Fibroblast of villous mesenchyme (primary cell): ENCODE data around the gene TRAF3IP1. TPM values are rescaled to one million over a fixed set of nuclear protein-coding genes. Genes with fewer than 3 reads are reported as not detected.
"Not testable (repeated sequence)": the region's sequence is repeated elsewhere in the genome, so short reads cannot be mapped to it uniquely, and the experiment has no call there.

Experiments
- DNase-seq: peaks from one replicate; pipeline ENCODE4 v3.0.0-alpha.2; 2010; ENCODE audit warnings: low read depth
- H3K4me3 ChIP-seq: 2 replicates; pipeline ENCODE4 v1.5.1; 2011; ENCODE audit warnings: low read depth, mild to moderate bottlenecking, low read length
- CTCF ChIP-seq: IDR thresholded peaks from 2 replicates; pipeline ENCODE4 v1.5.1; 2012; ENCODE audit warnings: low read depth, mild to moderate bottlenecking, low read length; ENCODE audit not compliant: insufficient read depth
- total RNA-seq: library from RNA; depleted of rRNA; stranded (reverse); fragments of >200 nt; gene quantifications from 2 replicates; pipeline ENCODE4 v1.2.3, GENCODE V29; 2012

Gene TRAF3IP1
- total RNA-seq, 1 donor, result 7.8 TPM

- no peak overlapping the region for H3K4me3 ChIP-seq
- TF ChIP-seq CTCF, result no peak
- no peak for DNase-seq
These were observed 49.9 kb downstream of the TRAF3IP1 start for GRCh38 chr2:238370094-238370822.

- peak; percentile 89 for TF ChIP-seq CTCF
- peak; percentile 71 for DNase-seq
- no peak overlapping the region for H3K4me3 ChIP-seq
These were observed 50.6 kb downstream of the TRAF3IP1 start for GRCh38 chr2:238370823-238371372.

- H3K4me3 ChIP-seq, DNase-seq: not testable (repeated sequence)
These were observed 52.0 kb downstream of the TRAF3IP1 start for GRCh38 chr2:238372277-238372676.

- DNase-seq, result no peak
- no peak overlapping the region for H3K4me3 ChIP-seq
- TF ChIP-seq CTCF, result no peak
These were observed 56.6 kb downstream of the TRAF3IP1 start for GRCh38 chr2:238376884-238377391.

GRCh38 chr2:238378230-238379095 is 58.1 kb downstream of the TRAF3IP1 start:
- TF ChIP-seq CTCF, result no peak
- DNase-seq, result no peak
- no peak overlapping the region for H3K4me3 ChIP-seq

- no peak for TF ChIP-seq CTCF
- DNase-seq, result peak; percentile 32
- H3K4me3 ChIP-seq, result no peak overlapping the region
These were observed 58.9 kb downstream of the TRAF3IP1 start for GRCh38 chr2:238379096-238379810.
